Activated T-helper 1 cell treated with Interleukin-2 at 50 U/mL for 16 hours (primary cell): ENCODE measurements around the gene CALHM3.
"Not testable (repeated sequence)": the region's sequence is repeated elsewhere in the genome, so short reads cannot be mapped to it uniquely, and the experiment has no call there.

Source experiments
- DNase-seq: peaks from one replicate; pipeline ENCODE4 v3.0.0-alpha.2; 2020; ENCODE audit warnings: low read depth

CALHM3 gene, protein sequence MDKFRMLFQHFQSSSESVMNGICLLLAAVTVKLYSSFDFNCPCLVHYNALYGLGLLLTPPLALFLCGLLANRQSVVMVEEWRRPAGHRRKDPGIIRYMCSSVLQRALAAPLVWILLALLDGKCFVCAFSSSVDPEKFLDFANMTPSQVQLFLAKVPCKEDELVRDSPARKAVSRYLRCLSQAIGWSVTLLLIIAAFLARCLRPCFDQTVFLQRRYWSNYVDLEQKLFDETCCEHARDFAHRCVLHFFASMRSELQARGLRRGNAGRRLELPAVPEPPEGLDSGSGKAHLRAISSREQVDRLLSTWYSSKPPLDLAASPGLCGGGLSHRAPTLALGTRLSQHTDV

DNA sequence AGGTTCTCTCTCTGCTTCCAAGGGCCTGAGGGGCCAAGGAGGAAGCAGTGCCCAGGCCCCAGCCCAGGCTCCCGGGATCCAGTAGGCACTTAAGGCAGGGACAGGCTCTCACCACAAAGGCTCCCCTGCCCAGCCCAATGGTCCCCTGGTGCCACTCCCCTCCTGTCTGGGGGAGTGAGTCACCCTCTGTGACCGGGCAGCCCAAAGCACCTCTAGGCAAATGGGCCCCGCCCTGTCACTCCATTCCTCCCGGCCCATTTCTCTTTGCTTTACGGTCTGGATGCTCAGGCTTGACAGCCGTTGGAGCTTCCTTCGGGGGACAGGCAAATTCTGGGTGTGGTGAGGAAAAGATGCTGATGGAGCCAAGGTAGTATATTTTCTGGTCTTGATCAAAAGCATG is at the start of gene CALHM3:
CALHM3 (minus strand) TSS at position 106 of the 400 bp plus-strand sequence. CDS start 208 bp downstream, outside the sequence.
- DNase-seq, result no peak

DNA sequence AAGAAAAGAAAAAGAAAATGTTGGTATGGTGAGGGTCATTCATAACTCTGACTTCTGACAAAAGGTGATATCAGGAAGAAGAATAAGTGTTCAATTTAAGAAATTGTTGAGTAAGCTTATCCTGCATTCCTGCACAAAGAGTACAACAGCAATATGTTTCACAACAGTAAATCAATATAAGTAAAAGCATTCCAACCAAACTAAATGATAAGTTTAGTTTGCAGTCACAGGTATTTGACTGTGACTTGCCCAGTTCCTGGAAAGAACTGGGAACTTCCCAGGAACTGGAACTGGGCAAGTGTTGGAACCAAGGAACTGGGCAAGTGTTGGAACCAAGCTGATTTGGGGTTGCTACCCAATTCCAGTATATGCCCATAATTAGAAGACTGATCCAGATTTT is 49.5 kb upstream of the CALHM3 start:
- DNase-seq, result no peak

DNA sequence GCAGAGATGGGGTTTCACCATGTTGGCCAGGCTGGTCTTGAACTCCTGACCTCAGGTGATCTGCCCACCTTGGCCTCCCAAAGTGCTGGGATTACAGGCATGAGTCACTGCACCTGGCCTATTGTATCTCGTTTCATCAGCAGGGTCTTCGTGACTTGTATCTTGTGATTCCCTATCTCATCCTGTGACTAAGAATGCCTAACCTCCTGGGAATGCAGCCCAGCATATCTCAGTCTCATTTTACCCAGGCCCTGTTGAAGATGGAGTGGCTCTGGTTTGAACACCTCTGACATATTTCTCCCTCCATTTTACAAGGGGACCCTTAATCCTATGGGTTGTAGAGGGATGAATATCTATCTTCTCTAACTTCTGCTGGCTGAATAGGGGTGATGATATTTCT is 48.4 kb upstream of the CALHM3 start:
- not testable (repeated sequence) for DNase-seq

DNA sequence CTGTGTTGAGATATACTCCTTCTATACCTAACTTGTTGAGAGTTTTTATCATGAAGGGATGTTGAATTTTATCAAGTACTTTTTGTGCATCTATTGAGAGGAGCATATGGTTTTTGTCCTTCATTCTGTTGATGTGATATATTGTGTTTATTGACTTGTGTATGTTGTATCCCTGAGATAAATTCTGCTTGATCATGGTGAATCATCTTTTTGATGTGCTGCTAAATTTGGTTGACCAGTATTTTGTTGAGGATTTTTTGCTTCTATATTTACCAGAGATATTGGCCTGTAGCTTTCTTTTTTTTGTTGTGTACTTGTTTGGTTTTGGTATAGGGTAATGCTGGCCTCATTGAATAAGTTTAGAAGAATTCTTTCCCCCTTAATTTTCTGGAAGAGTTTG is 46.9 kb upstream of the CALHM3 start:
- no peak for DNase-seq

DNA sequence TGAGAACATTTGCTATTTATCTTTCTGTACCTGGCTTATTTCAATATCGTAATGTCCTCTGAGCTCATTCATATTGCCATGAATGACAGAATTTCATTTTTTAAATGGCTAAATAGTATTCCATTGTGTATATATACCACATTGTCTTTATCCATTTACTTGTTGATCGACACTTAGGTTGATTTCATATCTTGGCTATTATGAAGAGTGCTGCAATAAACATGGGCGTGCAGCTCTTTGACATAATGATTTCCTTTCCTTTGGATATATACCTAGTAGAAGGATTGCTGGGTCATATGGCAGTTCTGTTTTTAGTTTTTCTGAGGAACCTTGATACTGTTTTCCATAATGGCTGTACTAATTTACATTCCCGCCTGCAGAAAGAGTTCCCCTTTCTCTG is 44.6 kb upstream of the CALHM3 start:
- no peak for DNase-seq

DNA sequence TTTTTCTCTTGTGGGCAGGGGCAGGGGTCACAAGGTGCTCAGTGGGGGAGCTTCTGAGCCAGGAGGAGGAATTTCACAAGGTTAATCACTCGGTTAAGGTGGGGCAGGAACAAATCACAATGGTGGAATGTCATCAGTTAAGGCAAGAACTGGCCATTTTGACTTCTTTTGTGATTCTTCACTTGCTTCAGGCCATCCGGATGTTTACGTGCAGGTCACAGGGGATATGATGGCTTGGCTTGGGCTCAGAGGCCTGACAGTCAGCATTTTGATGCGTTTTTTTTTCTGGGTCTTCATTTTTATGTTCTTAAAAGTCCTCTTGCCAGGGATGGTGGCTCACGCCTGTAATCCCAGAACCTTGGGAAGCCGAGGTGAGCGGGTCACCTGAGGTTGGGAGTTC is 43.0 kb upstream of the CALHM3 start:
- DNase-seq, result not testable (repeated sequence)

DNA sequence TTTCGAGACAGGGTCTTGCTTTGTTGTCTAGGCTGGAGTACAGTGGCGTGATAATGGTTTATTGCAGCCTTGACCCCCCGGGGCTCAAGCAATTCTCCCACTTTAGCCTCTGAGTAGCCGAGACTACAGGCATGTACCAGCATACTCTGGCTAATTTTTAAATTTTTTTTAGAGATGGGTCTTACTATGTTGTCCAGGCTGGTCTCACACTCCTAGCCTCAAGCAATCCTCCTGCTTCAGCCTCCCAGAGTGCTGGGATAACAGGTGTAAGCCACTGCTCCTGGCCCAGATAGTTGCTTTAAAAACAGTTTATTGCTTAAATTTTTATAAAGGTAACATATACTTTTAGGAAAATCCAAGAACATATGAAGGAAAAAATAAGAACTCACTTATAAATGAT is 40.8 kb upstream of the CALHM3 start:
- no peak for DNase-seq

DNA sequence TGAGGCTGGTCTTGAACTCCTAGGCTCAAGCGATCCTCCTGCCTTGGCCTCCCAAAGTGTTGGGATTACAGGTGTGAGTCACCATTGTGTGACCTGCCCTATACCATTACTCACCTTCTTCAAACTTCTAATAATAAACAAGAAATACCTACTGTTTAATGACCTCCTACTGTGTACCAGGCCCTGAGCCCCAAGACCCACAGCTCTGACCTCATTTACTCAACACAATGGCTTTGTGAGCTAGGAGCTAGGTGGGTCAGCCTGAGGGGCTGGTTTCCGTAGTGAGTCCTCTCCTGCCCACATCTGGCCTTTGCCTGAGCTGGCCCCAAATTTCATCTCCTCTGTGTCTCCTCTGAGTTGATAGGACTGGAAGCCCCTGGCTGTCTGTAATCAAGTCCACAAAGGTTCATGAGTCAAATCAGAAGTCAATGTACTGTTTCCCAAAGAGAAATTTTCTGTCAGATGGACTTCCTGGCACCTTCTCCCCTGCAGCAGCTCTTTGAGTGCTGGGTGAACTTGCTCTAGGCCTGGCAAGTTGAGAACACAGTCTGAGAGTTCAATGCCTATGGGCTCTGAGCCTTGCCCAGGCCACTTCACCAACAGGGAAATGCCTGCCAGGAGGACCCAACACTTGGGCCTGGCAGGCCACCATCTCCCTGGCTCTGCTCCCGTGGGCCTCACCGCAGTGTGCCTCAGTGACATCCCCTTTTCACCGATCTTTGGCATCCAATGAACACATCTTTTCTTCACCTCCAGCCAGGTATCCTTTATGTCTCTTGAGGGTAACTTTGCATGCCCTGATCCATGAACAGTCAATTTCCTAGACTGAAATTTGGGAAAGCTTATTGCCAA is 38.4 kb upstream of the CALHM3 start:
- no peak for DNase-seq

DNA sequence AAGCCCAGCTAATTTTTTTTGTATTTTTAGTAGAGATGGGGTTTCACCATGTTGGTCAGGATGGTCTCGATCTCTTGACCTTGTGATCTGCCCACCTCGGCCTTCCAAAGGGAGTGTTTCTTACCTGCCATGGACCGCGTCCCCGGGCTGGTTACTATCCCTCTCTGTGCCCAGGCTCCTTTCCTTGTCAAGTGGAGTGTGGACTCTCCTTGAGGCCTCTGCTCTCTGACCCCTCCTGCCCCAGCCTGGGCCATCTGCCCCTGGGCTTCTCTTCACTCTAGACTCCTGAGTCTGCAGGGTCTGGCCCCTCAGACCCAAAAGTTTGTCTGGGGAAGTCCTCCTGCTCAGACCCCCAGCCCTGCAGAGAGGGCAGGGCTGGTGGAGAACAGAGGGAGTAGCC is 35.2 kb upstream of the CALHM3 start:
- no peak for DNase-seq

DNA sequence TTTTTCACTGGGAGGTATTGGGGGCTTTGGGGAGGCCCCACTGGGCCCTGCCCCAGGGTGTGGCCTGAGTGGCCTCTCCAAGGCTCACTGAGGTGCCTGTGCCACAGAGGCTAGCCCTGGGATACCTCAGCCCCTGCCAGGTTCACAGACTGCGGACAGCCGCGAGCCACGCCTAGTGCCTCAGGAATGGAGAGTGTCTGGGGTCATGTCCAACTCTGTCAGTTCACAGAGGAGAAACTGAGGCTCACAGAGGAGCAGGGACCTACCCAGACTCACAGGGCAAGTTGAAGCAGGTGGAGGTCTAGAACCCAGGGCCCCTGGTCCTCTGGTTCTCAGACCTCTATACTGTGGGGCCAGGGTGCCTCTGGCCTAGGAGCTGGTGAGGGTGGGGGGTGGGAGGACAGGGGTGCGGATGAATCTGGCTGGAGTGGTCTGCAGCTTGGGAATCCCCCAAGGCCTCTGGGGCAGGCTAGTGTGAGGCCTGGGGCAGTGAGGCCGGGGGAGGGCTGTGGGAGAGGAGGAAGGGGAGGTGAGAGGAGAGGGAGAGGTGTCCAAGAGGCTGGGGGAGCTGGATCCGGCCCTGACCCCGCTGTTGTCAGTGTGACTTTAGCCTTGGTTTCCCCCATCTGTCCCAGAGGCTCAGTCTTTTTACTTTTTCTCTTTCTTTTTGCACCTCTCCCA is 34.5 kb upstream of the CALHM3 start:
- no peak for DNase-seq

DNA sequence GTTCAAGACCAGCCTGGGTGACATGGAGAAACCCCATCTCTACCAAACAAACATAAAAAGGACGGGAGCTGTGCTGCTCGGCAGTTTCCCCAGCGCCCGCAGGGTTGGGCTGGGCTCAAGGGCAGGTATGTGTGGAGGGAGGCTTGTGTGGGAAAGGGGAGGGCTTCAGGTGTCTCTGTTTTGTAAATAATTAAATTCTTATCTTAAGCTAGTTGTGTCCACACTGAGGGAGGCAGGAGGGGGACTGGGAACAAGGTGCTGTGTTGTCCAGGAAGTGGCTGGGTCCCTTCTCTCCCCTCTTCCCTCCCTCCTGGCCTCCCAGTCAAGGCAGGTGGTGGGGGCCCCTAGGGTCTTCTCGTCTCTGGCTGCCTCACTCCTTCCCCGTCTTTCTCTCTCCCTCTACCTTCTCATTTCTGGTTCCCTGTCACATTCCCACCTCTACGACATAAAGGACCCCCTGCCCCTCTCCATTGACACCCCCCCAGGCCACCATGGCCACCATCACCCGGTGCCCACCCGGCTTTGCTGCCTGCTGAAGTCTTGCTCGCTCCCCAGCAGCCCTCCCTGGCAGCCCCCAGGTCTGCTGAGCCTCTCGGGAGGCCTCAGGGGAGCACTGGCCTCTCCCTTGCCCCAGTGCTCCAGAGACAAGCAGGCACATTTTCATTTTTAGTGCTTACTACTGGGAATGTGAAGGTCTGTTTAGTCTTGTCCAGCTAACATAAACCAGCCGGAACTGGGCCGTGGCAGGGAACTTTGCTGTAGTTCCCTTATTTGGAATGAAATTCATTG is 33.7 kb upstream of the CALHM3 start:
- no peak for DNase-seq

DNA sequence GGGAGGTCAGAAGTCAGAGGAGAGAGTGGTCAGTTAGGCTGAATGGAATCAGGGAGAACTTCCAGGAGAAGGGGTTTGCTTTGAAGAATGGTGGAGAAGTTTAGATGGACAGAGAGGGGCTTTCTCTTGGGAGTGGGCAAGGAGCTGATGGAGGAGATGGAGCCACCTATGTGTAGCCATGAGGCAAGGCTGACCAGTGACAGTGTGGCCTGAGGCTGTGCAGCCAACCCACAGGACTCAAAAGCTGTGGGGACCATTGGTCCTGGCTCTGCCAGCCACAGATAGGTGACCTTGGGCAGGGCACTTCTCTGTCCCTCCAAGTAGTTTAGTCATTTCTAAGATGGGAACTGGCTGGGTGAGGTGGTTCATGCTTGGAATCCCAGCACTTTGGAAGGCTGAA is 33.1 kb upstream of the CALHM3 start:
- DNase-seq, result no peak

DNA sequence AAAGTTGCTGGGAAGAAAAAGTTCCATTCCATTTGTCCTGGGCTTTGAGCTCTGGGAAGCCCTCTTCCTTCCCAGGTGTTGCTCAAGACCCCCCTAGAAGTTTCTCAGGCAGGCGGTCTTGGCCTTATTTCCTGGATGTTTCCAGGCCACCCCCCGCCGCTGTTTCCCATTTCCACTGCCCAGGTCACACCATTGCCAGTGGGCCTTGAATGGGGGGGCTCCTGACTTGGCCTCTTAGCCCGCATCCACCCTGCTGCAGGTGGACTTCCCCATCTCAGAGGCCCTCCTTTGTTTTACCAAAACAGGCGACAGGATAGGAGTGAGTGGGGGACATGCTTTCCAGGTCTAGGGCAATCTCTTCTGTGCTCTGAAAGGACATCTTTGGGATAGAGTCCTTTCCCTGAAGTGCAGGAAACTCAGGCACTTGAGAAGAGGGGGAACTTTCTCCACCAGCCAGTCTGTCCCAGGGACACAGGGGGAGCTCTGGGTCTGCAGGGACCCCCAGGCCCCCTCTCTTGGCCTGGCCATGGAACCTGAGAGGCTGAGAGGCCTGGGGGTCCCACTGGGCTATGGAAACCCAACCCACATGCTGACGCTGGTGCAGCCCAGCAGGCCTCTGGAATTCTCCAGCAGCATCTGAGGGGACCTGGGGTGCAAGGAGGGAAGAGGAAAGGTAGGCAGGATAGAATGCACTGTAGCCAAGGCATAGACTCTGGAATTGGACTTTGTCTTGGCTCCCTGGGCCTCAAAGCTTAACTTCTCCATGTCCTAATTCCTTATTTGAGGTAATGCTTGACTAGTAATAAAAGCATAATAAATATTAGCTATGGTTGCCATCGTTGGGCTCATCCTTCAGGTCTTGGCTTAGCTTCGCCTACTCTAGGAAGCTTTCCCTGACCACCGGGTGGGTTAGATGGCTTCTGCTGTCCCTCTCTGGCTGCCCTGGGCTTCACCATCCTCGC is 32.0 kb upstream of the CALHM3 start:
- no peak for DNase-seq

DNA sequence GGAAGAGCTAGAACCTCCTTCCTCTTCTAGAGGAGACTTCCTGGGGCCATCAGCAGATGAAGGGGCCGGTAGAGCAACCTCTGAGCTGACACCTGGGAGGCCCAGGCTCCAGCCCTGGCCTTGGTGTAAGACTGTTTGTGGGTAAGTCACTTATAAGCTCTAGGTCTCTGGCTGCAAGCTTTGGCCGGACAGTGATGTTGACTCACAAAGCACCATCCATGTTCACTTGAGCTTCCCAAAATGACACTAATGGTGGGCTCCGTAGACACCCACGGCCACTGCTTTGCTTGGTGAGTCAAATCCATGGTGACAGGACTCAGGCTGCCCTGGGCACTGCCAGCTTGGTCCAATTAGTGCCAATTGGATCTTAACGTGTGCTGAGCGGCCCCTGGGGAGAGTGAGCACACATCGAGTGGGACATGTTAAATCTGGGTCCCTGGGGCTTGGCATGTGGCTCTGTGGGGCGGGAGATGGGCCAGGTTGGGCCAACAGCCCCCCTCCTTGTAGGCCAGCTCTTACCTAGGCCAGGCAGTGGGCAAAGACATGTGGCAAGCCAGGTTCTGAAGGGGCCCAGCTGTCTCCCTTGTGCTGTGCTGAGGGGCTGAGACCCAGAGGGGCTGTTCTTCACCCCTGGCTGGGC is 31.1 kb upstream of the CALHM3 start:
- DNase-seq, result no peak

DNA sequence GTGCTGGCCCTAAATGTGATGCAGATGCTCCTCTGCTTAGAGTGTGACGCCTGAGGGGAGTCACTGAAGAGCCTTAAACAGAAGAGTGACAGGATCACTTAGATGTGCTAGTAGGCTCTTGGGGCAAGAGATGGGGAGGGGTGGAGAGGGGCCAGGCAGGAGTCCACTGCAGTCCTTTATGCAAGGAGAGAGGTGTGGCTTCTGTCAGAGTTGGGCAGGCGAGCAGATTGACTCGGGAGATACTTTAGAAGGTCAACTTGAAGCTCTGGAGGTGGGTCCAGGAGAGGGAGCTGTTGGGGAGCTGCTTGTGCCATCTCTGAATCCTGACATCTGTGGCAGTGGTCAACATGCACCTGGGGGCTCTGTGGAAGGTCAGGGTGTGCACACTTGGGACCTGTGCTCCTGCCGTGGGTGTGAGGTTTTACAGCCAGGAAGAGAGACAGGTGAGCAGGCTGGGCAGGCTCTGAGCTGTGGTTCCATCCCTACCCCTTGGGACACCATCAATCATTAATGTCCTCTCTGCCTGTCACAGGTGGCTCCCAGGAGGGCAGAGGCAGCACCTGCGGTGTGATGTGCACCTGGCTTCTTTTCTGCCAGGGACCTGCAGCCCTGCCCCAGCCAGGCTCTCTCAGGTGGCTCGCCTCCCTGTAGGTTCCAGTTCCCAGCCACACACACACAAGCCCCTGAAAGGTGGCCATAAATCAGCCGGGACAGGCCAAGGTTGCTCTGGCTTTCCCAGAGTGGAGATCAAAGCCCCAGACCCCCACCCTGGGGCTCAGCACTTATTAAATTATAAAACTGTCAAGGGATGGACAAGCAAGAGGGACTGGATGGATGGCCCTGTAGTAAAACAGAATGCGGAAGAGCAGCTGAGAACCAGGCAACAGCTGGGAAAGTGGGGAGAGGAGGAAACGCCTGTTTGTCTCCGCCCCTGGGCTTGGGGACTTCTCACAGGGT is 28.5 kb upstream of the CALHM3 start:
- DNase-seq, result no peak

DNA sequence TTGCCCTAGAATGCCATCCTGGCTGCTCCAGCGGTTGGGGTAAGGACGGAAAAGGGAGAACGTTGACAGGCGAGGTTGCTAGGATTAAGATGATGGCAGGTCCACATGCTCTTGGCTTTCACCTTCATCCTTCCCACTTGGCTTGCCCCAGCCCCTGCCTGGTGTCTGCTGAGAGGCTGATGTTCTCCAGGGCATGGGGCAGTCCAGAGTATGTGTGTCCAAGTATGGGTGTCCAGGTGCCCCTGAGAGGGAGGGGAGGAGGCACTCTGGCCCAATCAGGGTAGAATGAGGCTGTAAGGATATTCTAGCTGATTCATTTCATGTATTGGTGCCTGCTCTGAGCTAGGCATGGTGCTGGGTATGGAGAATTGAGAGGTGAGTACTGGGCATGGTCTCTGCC is 27.0 kb upstream of the CALHM3 start:
- no peak for DNase-seq

DNA sequence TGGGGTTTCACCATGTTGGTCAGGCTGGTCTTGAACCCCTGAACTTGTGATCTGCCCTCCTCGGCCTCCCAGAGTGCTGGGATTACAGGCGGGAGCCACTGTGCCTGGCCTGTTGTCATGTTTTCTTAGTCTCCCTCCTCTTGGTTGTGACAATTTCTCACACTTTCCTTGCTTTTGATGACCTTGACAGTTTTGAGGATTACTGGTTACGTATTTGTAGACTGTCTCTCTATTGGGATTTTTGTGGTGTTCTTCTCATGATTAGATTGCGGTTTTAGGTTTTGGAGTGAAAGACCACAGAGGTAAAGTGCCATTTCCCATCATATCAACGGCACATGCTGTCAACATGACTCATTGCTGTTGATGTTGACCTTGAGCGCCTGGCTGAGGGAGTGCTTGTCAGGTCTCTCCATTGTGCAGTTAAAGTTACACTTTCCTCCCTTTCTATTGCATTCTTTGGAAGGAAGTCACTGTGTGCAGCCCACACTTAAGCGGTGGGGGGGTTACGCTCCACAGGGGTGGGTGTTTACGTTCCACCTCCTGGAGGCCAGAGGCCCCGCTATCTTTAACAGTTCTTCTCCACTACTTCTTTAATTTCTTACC is 25.2 kb upstream of the CALHM3 start:
- no peak for DNase-seq

DNA sequence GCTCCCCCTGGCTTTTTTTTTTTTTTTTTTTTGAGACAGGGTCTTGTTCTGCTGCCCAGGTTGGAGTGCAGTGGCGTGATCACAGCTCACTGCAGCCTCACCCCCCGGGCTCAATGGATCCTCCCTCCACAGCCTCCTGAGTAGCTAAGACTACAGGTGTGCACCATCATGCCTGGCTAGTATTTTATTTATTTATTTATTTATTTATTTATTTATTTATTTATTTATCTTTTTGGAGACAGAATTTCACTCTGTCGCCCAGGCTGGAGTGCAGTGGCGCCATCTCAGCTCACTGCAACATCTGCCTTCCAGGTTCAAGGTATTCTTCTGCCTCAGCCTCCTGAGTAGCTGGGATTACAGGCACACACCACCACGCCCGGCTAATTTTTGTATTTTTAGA is 24.7 kb upstream of the CALHM3 start:
- not testable (repeated sequence) for DNase-seq
